Testis (tissue), 2 donors: Measurements from ENCODE around the gene C19orf85.

Experiments used
- POLR2A ChIP-seq: fragments of 450-650 bp; IDR thresholded peaks from one replicate; pipeline ENCODE4 v1.6.1; 2017; ENCODE audit warnings: antibody characterized with exemption, mild to moderate bottlenecking, moderate library complexity
- TF ChIP-seq, protein P1 (sequence below), 3 experiments: fragments of 450-650 bp in 2 of 3; fragments of 200-600 bp in 1 of 3; sonication (generic) in 1 of 3; IDR thresholded peaks; one replicate each; pipeline ENCODE4 v1.5.1; 2016 to 2019; ENCODE audit warnings: antibody characterized with exemption in 3 of 3, mild to moderate bottlenecking in 2 of 3, moderate library complexity in 1 of 3

DNA sequence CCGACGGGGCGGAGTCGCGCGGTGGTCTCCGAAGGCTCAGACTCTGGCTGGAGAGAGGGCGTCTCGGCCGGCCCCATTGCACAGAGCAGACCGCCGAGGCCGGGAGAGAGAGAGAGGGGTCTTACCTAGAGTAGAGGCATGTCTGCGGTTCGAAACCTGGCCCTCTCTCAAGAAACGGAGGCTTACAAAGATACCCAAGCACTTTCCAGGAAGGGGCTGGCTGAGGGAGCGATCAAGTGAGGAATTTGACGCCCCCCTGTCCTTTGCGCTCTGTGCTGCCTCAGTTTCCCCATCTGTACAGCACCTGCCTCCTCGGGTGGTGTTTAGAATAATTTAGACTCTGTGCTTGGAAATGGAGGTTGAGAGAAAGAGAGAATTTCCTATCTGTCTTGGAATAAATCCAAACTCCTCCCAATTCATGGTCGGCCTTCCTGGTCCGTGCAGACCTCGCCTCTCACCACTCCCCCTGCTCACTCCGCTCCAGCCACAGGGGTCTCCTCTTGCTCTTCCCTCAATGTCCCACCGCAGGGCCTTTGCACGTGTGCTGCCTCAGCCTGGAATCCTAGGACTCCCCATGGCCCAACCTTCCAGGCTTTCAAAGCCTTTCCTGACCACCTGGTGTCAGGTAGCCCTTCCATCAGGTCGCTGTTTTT lies 2.5 kb downstream of the C19orf85 start:
- TF ChIP-seq, protein P1, sequence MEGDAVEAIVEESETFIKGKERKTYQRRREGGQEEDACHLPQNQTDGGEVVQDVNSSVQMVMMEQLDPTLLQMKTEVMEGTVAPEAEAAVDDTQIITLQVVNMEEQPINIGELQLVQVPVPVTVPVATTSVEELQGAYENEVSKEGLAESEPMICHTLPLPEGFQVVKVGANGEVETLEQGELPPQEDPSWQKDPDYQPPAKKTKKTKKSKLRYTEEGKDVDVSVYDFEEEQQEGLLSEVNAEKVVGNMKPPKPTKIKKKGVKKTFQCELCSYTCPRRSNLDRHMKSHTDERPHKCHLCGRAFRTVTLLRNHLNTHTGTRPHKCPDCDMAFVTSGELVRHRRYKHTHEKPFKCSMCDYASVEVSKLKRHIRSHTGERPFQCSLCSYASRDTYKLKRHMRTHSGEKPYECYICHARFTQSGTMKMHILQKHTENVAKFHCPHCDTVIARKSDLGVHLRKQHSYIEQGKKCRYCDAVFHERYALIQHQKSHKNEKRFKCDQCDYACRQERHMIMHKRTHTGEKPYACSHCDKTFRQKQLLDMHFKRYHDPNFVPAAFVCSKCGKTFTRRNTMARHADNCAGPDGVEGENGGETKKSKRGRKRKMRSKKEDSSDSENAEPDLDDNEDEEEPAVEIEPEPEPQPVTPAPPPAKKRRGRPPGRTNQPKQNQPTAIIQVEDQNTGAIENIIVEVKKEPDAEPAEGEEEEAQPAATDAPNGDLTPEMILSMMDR (IDR thresholded peaks at IDR 0.05) = no peak
- no peak for TF ChIP-seq POLR2A
